Superior temporal gyrus (tissue), 1 donor: ENCODE data around the gene FOXN1.

Source experiments
- DNase-seq: peaks from one replicate; pipeline ENCODE4 v3.0.0-alpha.2; 2016; ENCODE audit errors: extremely low spot score

FOXN1 gene

GRCh38 chr17:28524476-28525424 is 18.6 kb downstream of the FOXN1 start:
- no peak for DNase-seq

GRCh38 chr17:28526381-28526780 is 20.2 kb downstream of the FOXN1 start:
- DNase-seq: no peak

GRCh38 chr17:28527181-28527681 is 21.1 kb downstream of the FOXN1 start:
- no peak for DNase-seq

GRCh38 chr17:28527859-28528258 is 21.7 kb downstream of the FOXN1 start:
- DNase-seq: no peak

GRCh38 chr17:28528327-28529012 is 22.3 kb downstream of the FOXN1 start:
- DNase-seq: no peak

GRCh38 chr17:28529013-28529400 is 22.9 kb downstream of the FOXN1 start:
- DNase-seq: no peak

GRCh38 chr17:28530250-28530649 is 24.1 kb downstream of the FOXN1 start:
- no peak for DNase-seq

GRCh38 chr17:28530926-28531325 is 24.8 kb downstream of the FOXN1 start:
- no peak for DNase-seq

GRCh38 chr17:28532050-28532960 is 26.2 kb downstream of the FOXN1 start:
- no peak for DNase-seq

GRCh38 chr17:28533091-28533807 is 27.1 kb downstream of the FOXN1 start:
- DNase-seq: no peak

GRCh38 chr17:28534740-28535375 is 28.7 kb downstream of the FOXN1 start:
- no peak for DNase-seq

GRCh38 chr17:28536532-28537218 is 30.5 kb downstream of the FOXN1 start:
- DNase-seq: no peak

GRCh38 chr17:28537219-28537610 is 31.1 kb downstream of the FOXN1 start:
- DNase-seq: no peak

GRCh38 chr17:28538296-28538895 is 32.2 kb downstream of the FOXN1 start:
- no peak for DNase-seq

- DNase-seq: no peak
These were observed 34.1 kb downstream of the FOXN1 start for GRCh38 chr17:28540231-28540630.

- no peak for DNase-seq
These were observed 35.3 kb downstream of the FOXN1 start for GRCh38 chr17:28541439-28541838.

- DNase-seq: no peak
These were observed 38.4 kb downstream of the FOXN1 start for GRCh38 chr17:28544402-28545140.

- DNase-seq: no peak
These were observed 39.0 kb downstream of the FOXN1 start for GRCh38 chr17:28545141-28545503.
